ENCODE results near the gene FRRS1.

- TF ChIP-seq CTCF (IDR thresholded peaks at IDR 0.05; ENCODE audit: low read length) (no peak), EZH2 (optimal IDR thresholded peaks at IDR 0.05; ENCODE audit: low read depth, low read length) (no peak), EZH2phosphoT487 (IDR thresholded peaks at IDR 0.05; ENCODE audit: low read length) (no peak)
Observed at GRCh38 chr1:99754055-99754626, 12.3 kb downstream of the FRRS1 start.

Measured in MM.1S (cell line).